K562 (cell line): ENCODE measurements around the gene IRF5.

Experiments used
- CHD2 ChIP-seq: IDR thresholded peaks from 2 replicates; pipeline ENCODE4 v1.6.1; 2011; ENCODE audit warnings: low read depth, low read length
- MYBL2 ChIP-seq, 2 experiments: fragments of 450-650 bp in 1 of 2; sonication (generic) in 1 of 2; formaldehyde crosslinking in 1 of 2; IDR thresholded peaks; 2 replicates each; pipeline versions ENCODE4 v1.6.1 to v1.8.1; 2017 to 2022; ENCODE audit warnings: borderline replicate concordance in 1 of 2, inconsistent platforms in 1 of 2, low read depth in 1 of 2, mild to moderate bottlenecking in 1 of 2, missing genetic modification reagents in 1 of 2, moderate library complexity in 1 of 2
- POLR2AphosphoS2 ChIP-seq: IDR thresholded peaks from 2 replicates; pipeline ENCODE4 v1.6.1; 2012; ENCODE audit warnings: low read length, improper control_type of control experiment
- TF ChIP-seq, protein P1 (sequence below), 2 experiments: fragments of 450-650 bp; formaldehyde crosslinking in 1 of 2; IDR thresholded peaks; 2 replicates each; pipeline versions ENCODE4 v1.4.0 to v1.6.1; 2014 to 2020; ENCODE audit warnings: mild to moderate bottlenecking in 2 of 2, borderline replicate concordance in 1 of 2, low read depth in 1 of 2

DNA sequence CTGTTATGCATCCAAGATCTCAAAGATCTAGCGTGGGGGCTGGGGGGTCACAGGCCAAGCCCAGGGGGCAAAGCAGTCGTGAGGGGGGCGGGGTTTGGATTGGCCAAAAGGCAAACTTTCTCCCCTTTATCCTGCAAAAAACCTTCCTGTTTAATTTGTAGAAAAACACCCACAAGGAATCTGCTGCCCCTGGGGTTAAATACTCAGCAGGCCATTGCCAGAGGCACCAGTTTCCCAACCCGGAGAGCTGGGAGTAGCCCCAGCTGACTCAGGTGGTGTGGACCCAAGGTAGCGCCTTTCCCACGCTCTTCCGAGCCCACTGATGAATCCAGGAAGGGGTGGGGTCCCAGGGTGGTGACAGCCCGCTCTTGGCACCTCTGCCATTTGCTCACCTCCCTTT, 48.6 kb upstream of the IRF5 start:
- no peak for TF ChIP-seq CHD2
- TF ChIP-seq MYBL2 (IDR thresholded peaks at IDR 0.05; ENCODE audit: low read depth) = no peak
- TF ChIP-seq MYBL2 (CRISPR knock-in tag; IDR thresholded peaks at IDR 0.05; ENCODE audit: borderline replicate concordance) = no peak
- TF ChIP-seq, protein P1, sequence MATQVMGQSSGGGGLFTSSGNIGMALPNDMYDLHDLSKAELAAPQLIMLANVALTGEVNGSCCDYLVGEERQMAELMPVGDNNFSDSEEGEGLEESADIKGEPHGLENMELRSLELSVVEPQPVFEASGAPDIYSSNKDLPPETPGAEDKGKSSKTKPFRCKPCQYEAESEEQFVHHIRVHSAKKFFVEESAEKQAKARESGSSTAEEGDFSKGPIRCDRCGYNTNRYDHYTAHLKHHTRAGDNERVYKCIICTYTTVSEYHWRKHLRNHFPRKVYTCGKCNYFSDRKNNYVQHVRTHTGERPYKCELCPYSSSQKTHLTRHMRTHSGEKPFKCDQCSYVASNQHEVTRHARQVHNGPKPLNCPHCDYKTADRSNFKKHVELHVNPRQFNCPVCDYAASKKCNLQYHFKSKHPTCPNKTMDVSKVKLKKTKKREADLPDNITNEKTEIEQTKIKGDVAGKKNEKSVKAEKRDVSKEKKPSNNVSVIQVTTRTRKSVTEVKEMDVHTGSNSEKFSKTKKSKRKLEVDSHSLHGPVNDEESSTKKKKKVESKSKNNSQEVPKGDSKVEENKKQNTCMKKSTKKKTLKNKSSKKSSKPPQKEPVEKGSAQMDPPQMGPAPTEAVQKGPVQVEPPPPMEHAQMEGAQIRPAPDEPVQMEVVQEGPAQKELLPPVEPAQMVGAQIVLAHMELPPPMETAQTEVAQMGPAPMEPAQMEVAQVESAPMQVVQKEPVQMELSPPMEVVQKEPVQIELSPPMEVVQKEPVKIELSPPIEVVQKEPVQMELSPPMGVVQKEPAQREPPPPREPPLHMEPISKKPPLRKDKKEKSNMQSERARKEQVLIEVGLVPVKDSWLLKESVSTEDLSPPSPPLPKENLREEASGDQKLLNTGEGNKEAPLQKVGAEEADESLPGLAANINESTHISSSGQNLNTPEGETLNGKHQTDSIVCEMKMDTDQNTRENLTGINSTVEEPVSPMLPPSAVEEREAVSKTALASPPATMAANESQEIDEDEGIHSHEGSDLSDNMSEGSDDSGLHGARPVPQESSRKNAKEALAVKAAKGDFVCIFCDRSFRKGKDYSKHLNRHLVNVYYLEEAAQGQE (IDR thresholded peaks at IDR 0.05; ENCODE audit: borderline replicate concordance) = no peak
- TF ChIP-seq, protein P1 (CRISPR knock-in tag; IDR thresholded peaks at IDR 0.05; ENCODE audit: low read depth) = no peak
- no peak for TF ChIP-seq POLR2AphosphoS2
